NCI-H2107 (cell line): ENCODE measurements around the gene SAMSN1.

Experiments
- DNase-seq: peaks from one replicate; lab custom pipeline; 2025; lab: John Stamatoyannopoulos, UW

The SAMSN1 gene

DNA sequence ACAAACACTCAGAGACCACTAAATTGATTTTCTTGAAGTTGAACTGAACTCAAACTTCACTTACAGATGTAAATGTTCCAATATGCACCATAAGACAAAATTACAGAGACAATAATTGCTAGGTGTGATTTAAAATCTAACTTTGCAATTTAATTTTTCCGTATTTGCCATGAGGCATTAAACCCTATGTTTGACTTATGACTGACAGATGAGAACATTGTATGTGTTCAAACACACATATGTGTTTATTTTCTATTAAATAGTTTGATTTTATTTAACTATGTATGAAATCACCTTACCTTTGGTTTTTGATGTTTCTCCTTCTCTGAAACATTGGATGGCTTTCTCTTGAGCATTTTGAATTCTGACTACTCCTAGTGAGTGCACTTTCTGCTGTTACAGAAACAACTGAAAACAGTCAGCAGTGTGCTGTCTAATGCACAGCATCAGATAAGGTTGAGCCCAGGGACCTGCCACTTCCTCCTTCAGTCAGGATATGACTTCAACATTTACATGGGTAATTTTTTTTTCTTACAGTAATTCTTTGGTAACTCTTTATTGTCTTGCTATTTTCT, at the start of gene SAMSN1:
SAMSN1 (minus strand) TSS at position 410 of the 575 bp plus-strand sequence; CDS start at position 356, 54 bp downstream.
- DNase-seq, result no peak

DNA sequence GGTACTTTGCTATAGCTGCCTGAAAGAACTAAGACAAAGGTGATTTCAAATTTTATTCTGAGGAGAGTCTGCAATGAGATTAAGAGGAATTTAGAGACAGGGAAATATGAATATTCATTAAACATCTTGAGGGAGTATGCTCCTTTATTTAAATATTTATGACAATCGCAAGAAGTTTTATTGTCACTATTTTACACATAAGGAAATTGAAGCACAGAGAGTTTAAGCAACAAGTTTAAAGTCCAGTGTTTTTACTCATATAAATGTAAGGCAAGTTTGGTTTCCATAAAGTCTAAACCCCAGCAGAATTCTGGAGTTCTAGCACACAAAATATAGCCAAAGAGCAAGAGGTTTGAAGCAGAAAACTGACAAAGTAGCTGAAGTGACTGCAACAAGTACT, 49.3 kb upstream of the SAMSN1 start:
- no peak for DNase-seq

DNA sequence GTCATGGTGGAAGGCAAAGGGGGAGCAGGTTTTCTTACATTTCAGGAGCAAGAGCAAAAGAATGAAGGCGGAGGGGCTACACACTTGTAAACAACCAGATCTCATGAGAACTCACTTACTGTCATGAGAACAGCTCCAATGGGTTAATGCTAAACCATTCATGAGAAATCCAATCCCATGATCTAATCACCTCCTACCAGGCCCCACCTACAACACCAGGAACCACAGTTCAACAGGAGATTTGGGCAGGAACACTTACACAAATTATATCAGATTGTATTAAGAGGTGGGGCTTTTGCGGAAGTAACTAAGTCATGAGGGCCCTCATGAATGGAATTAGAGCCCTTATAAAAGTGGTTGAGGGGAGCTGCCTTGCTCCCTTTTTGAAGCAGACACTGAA, 48.9 kb upstream of the SAMSN1 start:
- no peak for DNase-seq

DNA sequence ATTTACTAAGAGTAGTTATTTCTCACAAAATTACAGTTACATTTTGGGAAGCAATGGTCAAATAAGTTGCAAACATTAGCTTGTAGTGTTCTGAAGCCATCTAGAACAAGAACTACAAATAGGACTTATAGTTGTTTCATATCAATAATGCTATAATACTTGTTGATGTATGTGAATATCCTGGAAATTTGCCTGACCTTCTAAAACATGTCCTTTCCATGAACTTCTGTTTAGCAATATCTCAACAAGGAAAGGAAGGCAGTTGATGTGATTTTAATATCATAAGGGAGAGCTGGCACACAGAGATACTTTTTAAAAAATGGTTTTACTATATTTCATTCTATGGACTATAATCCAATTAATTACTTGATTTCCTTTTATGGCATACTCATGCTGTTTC, 47.1 kb upstream of the SAMSN1 start:
- no peak for DNase-seq

DNA sequence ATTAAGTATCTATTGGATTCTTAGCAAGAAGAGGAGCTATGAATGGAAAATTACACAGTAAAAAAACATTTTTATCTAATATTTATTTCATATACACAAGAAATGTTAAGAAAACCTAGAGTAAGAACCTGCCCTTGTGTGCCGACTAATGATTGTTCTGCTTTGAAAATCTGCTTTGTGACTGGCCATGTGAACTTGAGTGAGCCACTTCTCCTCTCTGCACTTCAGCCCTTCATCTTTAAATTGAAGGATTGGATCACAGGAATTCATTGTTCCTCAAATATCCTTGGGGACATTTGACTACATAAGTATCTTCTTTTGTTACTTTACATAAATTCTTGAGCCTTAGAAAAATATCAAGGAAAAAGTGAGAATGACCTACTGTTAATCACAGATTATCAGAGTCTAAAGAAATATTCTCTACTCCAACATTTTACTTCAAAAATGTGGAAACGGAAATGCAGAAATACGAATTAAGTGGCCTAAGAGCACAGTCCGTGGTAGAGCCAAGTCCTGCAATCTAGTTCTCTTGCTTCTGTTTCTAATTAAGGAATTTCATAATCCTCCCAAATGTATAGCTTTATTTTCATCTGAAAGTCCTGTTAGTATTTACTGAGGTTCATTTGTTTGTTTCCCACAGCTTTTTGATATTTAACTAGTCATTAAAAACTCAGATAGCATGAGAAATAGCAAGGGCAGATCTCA, 46.3 kb upstream of the SAMSN1 start:
- DNase-seq, result no peak

DNA sequence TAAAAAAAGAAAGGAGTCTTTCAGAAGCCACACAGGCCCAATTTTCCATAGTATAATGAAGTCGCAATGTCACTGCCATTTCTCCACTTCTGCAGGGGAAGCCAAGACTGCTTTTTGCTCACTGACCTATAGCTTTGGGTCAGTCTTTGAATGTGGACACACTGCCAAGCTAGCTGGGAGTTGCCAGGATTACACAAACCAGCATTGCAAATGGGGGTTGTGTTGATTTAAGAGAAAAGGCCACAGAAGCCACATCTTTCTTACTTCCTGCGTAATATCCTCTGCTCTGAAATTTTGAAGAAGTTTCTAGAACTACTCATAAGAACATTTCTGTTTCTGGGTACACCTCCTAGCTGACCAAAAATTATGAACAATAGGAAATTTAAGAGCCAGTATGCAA, 45.8 kb upstream of the SAMSN1 start:
- DNase-seq, result no peak

DNA sequence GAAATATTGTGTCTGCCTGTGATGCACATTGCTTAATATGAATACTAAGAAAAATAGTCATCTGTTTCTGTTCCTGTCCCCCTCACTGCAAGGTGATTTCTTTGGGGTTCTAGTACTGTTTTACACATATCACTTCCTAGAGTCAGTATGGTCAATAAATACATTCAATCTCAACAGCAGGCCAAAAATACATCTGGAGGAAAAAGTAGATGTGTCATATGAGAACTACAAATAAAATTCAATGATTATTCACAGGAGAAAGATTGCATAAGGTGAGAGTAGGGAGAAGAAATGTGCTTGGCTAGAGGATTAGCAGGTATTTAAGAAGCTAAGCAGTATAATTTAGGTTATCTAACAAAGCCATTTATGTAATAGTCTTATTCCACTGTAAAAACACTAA, 45.3 kb upstream of the SAMSN1 start:
- DNase-seq, result no peak

DNA sequence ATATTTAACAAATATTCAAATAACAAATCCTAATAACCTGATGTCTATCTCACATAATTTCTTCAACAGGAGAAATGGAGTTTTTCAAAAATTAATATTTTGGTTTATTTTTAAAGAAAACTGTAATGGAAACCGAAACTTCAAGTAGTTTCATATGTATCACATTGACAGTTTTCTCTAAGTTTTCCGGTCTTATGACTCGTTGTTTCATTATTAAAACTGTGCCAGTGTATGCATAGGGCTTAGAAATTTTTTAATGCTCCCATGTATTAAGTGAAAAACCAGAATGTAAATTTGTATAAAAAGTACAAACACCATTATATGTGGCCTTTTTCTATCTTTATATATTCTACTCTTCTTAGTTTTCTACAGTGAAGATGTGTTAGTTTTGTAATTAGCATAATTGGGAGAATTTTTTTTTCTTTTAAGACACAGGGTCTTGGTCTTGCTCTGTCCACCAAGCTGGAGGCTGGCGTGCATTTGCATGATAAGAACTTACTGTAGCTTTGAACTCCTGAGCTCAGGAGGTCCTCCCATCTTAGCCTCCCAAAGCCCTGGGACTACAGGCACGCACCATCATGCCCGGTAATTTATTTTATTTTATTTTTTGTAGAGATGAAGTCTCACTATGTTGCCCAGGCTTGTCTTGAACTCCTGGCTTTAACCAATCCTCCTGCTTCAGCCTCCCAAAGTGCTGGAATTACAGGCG, 43.9 kb upstream of the SAMSN1 start:
- DNase-seq, result no peak

DNA sequence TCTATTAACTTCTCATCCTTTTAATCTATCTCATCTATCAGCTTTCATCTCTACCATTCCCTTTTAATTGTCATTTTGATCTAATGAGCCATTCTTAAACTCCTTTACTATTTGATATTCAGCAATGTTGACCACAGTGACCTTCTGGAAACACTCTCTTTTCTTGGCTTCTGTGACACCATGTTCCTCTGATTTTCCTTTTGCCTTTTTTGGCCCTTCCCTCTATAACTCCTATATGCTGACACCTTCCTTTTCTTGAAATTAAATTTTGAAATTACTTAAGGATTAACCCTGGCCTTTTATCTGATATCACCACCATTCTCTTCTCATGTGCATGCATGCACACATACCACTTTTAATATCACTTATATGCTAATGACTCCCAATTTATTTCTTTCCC, 41.2 kb upstream of the SAMSN1 start:
- no peak for DNase-seq

DNA sequence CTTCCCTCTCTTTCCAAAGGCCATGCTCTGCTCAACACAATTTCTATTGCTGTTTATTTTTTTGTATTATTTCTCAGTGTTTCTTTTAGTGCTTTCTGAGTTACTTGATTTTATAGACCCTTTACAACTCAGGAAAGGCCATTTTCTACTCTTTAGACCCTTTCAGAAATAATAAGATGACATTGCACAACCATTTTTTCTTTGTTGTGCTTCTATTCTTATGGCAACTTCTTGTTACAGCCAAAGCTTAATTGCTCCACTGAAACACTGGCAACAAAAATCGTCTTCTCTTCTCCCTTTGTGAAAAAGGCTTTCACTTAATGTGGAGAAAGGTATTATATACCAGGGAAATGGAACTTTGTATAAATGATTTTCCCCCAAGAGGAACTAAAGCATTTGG, 39.0 kb upstream of the SAMSN1 start:
- DNase-seq, result no peak

DNA sequence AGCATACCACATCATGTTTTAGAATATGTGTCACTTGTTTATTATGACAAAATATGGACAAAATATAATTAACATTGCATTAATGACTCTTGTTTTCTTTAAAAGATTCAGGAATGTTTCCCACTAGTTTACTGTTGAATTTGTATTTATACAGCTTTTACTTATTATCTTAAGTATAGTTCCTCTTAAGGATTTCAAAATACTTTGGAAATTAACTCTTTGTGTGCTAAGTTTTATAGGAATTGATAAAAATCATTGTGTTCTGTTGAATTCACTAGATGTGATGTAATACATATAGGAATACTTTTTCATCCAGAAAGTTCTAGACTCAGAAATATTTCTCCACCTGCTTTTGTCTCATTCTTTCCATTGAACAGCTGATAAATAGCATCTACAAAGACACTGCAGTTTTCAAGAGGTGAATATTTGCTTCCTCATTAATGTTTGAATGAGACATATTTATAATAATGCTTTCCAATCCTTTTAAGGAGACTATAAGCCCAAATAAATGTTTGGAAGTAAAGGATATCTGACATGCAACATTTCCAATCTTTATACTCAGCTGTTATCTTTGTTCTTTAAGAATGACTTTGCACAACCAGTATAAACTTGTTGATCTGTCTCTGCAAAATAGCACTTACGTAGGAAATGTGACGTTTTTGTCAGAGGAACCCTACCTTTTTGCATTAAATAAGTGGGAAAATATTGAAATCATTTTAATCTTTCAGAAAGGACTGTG, 38.4 kb upstream of the SAMSN1 start:
- no peak for DNase-seq

DNA sequence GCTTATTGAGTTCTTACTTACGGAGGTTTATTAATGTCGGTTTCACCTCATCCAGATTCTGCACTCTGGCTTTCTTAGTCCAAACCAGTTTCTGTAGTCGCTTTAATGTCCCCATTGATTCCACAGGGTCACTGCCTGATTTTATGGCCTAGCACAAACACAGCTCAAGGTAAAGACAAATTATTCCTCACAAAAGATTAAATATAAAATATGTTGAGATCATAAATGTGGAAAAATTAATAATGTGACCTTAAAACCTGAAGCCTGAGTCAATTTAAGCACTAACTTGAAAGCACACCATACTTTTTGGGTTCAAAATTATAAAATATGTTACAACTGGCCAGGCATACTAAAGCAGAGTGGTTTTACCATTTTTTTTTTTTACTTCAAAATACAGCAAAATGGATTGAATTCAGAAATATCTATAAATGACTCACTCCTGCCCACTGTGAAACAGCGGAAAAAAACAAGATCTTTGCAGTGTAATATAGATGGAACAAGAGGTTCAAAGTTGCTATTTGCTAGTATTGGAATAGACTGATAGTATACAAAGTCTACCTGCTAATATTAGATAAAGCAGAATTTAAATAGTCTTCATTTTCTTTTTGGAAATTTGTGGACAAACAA, 37.6 kb upstream of the SAMSN1 start:
- DNase-seq, result no peak

DNA sequence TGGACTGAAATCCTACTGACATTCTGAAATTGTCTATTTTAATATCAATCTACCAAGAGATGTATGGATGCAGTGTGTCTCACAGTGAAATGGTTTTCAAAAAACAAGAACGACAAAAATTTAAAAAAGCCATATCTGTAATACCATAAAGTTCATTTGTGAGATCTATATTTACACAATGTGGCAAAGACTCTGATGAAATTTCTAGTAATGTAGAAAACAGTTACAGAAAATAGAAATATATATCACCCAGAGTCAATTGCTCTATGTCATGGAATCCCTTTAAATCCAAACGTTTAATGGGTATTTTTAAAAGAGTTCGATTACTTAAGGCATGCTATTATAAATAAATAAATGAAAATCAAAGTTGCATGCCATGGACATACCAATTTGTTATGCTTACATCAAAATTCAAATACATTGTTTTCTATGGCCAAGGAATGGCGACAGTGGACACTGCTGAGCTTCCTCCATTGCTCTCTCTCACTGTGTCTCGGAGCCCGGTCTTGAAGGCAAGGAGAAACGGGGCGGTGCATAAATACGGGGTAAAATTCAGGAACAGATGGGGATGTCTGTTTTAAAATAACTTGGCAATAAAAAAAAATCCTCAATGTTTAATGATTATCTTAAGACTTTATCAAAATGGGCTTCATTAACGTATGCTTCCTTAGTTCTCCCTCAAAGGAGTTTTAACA, 37.0 kb upstream of the SAMSN1 start:
- no peak for DNase-seq

DNA sequence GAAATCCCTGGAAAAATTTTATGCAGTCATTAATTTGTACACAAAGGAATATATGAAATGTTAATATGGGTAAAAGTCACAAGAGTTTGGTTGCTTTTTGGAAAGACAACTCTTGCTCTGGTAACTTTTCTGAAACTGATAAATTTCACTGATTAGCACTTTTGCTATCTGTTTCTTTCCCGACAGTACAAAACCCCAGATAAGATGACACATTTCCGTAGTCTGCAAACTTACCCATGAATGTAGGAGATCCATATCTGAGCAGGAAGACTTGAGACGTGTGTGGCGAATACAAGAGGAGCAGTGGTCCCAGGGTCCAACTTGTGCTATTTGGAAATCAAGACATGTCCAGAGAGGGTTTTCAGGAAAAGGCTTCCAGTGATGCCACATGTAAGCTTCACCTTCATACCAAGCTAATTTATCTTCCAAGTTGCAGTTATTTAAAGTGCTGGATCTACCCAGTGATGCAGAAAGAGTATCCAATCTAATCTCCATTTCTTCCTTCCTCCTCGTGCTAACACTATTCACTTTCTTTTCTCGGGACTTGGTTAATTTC, 35.9 kb upstream of the SAMSN1 start:
- no peak for DNase-seq

DNA sequence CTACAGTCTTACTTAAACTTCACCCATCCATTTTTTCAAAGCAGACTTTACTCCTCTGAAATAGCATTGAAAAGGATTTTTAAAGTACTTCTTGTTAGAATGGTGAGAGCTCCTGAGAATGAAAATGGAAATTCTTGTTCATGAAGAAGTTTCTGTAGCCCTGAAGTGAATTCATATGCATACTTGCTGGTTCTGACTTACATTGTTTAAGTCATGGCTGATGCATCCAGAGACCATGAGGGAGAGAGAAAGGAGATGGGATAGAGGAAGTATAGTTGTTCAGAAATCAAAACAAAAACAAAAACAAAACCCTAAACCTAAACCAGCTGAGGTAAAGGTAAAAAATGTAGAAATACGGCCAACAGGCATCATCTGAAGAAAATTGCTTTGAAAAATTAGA, 27.1 kb upstream of the SAMSN1 start:
- DNase-seq, result no peak

DNA sequence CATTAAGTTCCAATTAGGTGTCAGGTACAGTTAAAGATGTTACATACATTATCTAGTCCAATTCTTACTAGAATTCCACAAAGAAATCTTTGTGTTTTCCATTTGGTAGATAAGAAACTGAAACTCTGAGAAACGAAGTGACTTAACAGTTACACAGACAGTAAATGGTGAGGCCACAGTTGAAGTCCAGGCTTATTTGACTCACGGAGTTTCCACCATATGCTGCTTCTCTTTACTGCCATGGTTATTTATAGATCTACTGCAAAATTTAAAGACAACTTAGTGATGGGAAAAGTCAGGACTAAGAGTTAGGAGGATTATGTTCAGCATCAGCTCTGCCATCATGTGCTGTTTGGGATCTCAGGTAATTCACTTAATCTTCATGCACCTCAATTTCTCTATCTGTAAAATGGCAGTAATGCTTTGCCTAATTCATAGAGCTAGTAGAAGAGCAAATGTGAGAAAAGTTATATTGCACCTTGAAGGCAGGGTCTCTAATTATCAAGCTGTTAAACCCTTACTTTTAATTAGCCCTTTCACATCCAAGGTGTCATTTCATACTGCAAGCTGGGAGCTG, 26.2 kb upstream of the SAMSN1 start:
- no peak for DNase-seq

DNA sequence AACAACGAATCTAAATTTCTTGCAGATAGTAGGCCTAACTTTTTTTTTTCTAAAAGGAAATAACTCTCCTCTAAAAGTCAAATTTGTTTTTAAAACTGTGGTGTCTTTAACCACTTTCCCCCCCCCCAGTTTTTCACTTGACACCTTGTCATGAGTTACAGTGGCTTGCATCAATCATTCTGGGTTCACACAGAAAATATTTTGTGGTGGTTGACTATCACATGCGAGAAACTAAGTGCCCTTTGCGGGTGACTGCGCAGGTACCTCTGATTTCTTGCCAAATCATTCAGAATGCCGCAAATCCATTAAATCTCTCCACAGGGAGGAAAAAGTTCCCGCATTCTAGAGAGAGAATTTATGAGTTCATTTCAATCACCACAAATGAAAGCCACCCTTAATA, 23.8 kb upstream of the SAMSN1 start:
- DNase-seq, result no peak

DNA sequence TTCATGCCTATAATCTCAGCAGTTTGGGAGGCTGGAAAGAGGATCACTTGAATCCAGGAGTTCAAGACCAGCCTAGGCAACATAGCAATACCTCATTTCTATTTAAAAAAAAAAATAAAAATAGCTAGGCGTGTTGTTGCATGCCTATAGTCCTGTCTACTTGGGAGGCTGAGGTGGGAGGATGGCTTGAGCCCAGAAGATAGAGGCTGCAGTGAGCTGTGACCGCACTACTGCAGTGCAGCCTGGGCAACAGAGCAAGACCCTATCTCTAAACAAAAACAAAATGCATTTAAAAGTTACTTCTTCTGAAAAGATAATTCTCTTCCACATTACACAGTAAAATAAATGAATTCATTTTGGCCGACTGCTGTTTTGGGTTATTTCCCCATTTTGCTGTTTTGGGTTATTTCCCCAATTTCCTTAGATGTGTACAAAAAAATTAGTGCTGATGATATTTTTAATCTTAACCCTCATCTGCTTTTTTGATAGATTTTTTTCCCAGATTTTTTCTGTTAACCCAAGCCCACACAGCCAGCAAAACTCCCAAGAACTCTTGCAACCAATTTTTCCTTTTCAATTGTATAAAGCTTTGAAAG, 23.0 kb upstream of the SAMSN1 start:
- DNase-seq, result no peak

DNA sequence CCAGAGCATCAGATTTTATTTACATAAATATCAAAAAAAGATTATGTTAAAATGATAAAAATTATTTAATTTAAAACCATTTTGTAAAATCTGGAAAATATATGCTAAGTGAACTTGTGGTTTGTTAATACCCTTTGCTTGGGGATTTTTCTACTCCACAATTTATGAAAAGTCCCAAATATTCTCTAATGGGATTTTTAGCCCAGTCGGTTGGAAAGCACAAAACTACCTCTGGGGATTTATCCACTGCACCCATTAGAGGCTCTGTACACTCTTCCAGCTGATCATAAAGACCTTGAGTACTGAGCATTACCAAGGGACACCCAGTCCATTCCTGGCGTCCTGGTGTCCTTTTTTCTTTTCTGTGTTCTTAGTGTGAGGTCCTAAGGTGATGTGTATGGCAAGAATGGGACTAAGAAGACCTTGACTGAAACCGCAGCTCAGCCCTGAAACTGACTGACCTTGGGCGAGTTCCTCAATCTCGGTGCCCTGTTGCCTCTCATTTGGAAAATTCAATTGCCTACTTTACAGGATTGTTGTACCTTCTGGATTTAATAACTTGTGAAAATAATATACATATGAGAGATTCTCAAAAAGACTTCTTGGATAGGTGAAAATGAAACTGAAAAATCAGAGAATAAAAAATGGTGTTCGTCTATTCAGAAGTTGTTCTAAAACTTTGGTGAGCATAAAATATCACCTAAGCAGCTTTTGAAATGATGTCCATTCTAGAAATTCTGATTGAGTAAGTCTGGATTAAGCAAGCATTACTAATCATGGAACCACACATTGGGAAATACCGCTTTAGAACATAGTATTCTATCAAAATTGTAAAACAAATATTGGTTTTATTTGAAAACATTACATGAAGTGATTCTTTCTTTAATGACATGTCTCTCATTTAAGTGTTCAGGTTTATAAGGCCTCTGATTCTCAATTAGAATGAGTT, 21.5 kb upstream of the SAMSN1 start:
- DNase-seq, result no peak
